ENCODE data around the gene SEMA3E.
"Not testable (repeated sequence)": the region's sequence is repeated elsewhere in the genome, so short reads cannot be mapped to it uniquely, and the experiment has no call there.

DNA sequence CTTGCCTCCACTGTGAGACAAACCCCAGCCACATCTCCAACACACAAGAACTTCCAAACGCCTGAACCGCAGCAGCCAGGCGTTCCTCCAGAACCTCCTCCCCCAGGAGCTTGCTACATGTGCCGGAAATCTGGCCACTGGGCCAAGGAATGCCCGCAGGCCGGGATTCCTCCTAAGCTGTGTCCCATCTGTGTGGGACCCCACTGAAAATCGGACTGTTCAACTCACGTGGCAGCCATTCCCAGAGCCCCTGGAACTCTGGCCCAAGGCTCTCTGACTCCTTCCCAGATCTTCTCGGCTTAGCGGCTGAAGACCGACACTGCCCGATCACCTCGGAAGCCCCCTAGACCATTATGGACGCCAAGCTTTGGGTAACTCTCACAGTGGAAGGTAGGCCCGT is 187.1 kb downstream of the SEMA3E start:
- TF ChIP-seq, protein P1, sequence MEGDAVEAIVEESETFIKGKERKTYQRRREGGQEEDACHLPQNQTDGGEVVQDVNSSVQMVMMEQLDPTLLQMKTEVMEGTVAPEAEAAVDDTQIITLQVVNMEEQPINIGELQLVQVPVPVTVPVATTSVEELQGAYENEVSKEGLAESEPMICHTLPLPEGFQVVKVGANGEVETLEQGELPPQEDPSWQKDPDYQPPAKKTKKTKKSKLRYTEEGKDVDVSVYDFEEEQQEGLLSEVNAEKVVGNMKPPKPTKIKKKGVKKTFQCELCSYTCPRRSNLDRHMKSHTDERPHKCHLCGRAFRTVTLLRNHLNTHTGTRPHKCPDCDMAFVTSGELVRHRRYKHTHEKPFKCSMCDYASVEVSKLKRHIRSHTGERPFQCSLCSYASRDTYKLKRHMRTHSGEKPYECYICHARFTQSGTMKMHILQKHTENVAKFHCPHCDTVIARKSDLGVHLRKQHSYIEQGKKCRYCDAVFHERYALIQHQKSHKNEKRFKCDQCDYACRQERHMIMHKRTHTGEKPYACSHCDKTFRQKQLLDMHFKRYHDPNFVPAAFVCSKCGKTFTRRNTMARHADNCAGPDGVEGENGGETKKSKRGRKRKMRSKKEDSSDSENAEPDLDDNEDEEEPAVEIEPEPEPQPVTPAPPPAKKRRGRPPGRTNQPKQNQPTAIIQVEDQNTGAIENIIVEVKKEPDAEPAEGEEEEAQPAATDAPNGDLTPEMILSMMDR (IDR thresholded peaks at IDR 0.05): not testable (repeated sequence)
- TF ChIP-seq POLR2A (IDR thresholded peaks at IDR 0.05): not testable (repeated sequence)
